Caco-2 (cell line): ENCODE data around the gene UQCR11. TPM values are rescaled to one million over a fixed set of nuclear protein-coding genes. Genes with fewer than 3 reads are reported as not detected.

ENCODE experiments used
- BruUV-seq: library from RNA; stranded (reverse); fragments of 400-500 nt; replicated peaks from 2 replicates; lab custom pipeline; 2021; lab: Mats Ljungman, UMichigan
- CTCF ChIA-PET: fragments of 300-600 bp; sonication (Branson Sonifier 250); formaldehyde crosslinking; loops from one replicate; lab custom pipeline; 2022; ENCODE audit warnings: antibody characterized with exemption; lab: Charles Lee
- POLR2A ChIA-PET: fragments of 300-600 bp; sonication (Branson Sonifier 250); formaldehyde crosslinking; loops from one replicate; lab custom pipeline; 2022; ENCODE audit warnings: antibody characterized with exemption; lab: Charles Lee
- DNase-seq, 2 experiments: peaks; one replicate each; pipeline versions ENCODE4 v3.0.0 to v3.0.0-alpha.2; 2020 to 2022
- H3K27me3 ChIP-seq: replicated peaks from 2 replicates; pipeline ENCODE4 v1.6.0; 2011; ENCODE audit warnings: low read length; ENCODE audit not compliant: control insufficient read depth, insufficient read depth
- H3K36me3 ChIP-seq: 2 replicates; pipeline ENCODE4 v1.5.1; 2011; ENCODE audit warnings: low read length; ENCODE audit not compliant: control insufficient read depth, insufficient read depth
- H3K4me1 ChIP-seq: fragments of 250-450 bp; sonication (Bioruptor Pico); 2 replicates; pipeline ENCODE4 v1.5.1; 2020; ENCODE audit warnings: mild to moderate bottlenecking
- H3K4me3 ChIP-seq: 2 replicates; pipeline ENCODE4 v1.5.1; 2011; ENCODE audit warnings: low read depth, mild to moderate bottlenecking, control low read depth, low read length
- H3K9me3 ChIP-seq: fragments of 250-450 bp; sonication (Bioruptor Pico); 2 replicates; pipeline ENCODE4 v1.5.1; 2020; ENCODE audit warnings: mild to moderate bottlenecking, moderate library complexity
- H3K27ac Mint-ChIP-seq: one replicate; pipeline ENCODE4 v1.8.0; 2022; ENCODE audit warnings: mixed read lengths; ENCODE audit not compliant: unreplicated experiment
- H3K27me3 Mint-ChIP-seq: one replicate; pipeline ENCODE4 v1.8.0; 2022; ENCODE audit warnings: mixed read lengths; ENCODE audit not compliant: insufficient read depth, unreplicated experiment
- H3K36me3 Mint-ChIP-seq: one replicate; pipeline ENCODE4 v1.8.0; 2022; ENCODE audit warnings: mild to moderate bottlenecking, mixed read lengths; ENCODE audit not compliant: insufficient read depth, unreplicated experiment
- H3K4me1 Mint-ChIP-seq: one replicate; pipeline ENCODE4 v1.8.0; 2022; ENCODE audit warnings: low read depth, mixed read lengths; ENCODE audit not compliant: unreplicated experiment
- H3K4me3 Mint-ChIP-seq: one replicate; pipeline ENCODE4 v1.8.0; 2022; ENCODE audit warnings: mild to moderate bottlenecking, moderate library complexity, mixed read lengths; ENCODE audit not compliant: unreplicated experiment
- H3K9me3 Mint-ChIP-seq: one replicate; pipeline ENCODE4 v1.8.0; 2022; ENCODE audit warnings: mixed read lengths; ENCODE audit not compliant: unreplicated experiment
- intact Hi-C: fragments of 100-400 bp; cut with micrococcal nuclease; formaldehyde crosslinking; loops from one replicate; pipeline ENCODE4 v1.10.0; 2022; ENCODE audit not compliant: unreplicated experiment
- total RNA-seq: library from RNA; stranded (reverse); gene quantifications from 2 replicates; pipeline ENCODE4 v1.2.3, GENCODE V29; 2022
- TF ChIP-seq, protein P1 (sequence below), 2 experiments: fragments of 200-600 bp in 1 of 2; IDR thresholded peaks; 1 replicate in 1 of 2; 2 replicates in 1 of 2; pipeline versions ENCODE4 v1.5.1 to v1.8.0; 2011 to 2022; ENCODE audit warnings: antibody characterized with exemption in 1 of 2, control low read depth in 1 of 2, inconsistent platforms in 1 of 2, low read depth in 1 of 2, low read length in 1 of 2, mild to moderate bottlenecking in 1 of 2, moderate library complexity in 1 of 2; ENCODE audit not compliant: insufficient read depth in 1 of 2, severe bottlenecking in 1 of 2, unreplicated experiment in 1 of 2

The UQCR11 gene
- total RNA-seq, 1 experiment from 2014 or later: 222 TPM

GRCh38 chr19:1585243-1585580 lies 20.1 kb downstream of the UQCR11 start:
- ChIA-PET POLR2A (no interaction called here), CTCF (no interaction called here)
- no TSS peak for BruUV-seq
- Histone ChIP-seq H3K4me3 (no peak overlapping the region), H3K4me1 (peaks cover under 1% of the 10 kb centered on the region; the same call in 1 of the 2 replicates), H3K36me3 (no peaks in the 10 kb centered on the region), H3K9me3 (no peaks in the 10 kb centered on the region), H3K27me3 (no peaks in the 10 kb centered on the region)
- no peak overlapping the region for H3K27ac Mint-ChIP-seq
- no peak overlapping the region for H3K4me3 Mint-ChIP-seq
- no peak for DNase-seq
- TF ChIP-seq, protein P1, sequence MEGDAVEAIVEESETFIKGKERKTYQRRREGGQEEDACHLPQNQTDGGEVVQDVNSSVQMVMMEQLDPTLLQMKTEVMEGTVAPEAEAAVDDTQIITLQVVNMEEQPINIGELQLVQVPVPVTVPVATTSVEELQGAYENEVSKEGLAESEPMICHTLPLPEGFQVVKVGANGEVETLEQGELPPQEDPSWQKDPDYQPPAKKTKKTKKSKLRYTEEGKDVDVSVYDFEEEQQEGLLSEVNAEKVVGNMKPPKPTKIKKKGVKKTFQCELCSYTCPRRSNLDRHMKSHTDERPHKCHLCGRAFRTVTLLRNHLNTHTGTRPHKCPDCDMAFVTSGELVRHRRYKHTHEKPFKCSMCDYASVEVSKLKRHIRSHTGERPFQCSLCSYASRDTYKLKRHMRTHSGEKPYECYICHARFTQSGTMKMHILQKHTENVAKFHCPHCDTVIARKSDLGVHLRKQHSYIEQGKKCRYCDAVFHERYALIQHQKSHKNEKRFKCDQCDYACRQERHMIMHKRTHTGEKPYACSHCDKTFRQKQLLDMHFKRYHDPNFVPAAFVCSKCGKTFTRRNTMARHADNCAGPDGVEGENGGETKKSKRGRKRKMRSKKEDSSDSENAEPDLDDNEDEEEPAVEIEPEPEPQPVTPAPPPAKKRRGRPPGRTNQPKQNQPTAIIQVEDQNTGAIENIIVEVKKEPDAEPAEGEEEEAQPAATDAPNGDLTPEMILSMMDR (IDR thresholded peaks at IDR 0.05; ENCODE audit: insufficient read depth in 1 of 2, low read depth in 1 of 2, low read length in 1 of 2, severe bottlenecking in 1 of 2, unreplicated experiment in 1 of 2): no peak
- H3K27me3 Mint-ChIP-seq: no peaks in the 10 kb centered on the region
- intact Hi-C loops: no loop called here
- no peaks in the 10 kb centered on the region for H3K4me1 Mint-ChIP-seq
- no peaks in the 10 kb centered on the region for H3K9me3 Mint-ChIP-seq
- H3K36me3 Mint-ChIP-seq: peaks cover 62% of the 10 kb centered on the region

GRCh38 chr19:1584500-1585242 lies 20.6 kb downstream of the UQCR11 start:
- no peak overlapping the region for H3K4me3 Mint-ChIP-seq
- H3K4me1 ChIP-seq: no peaks in the 10 kb centered on the region
- H3K9me3 Mint-ChIP-seq: no peaks in the 10 kb centered on the region
- H3K36me3 ChIP-seq: no peaks in the 10 kb centered on the region
- no TSS peak for BruUV-seq
- H3K36me3 Mint-ChIP-seq: peaks cover 68% of the 10 kb centered on the region
- no peaks in the 10 kb centered on the region for H3K9me3 ChIP-seq
- no peak overlapping the region for H3K27ac Mint-ChIP-seq
- H3K27me3 Mint-ChIP-seq: no peaks in the 10 kb centered on the region
- DNase-seq: no peak
- POLR2A ChIA-PET: no interaction called here
- CTCF ChIA-PET: no interaction called here
- no peaks in the 10 kb centered on the region for H3K27me3 ChIP-seq
- TF ChIP-seq, protein P1 (IDR thresholded peaks at IDR 0.05; ENCODE audit: insufficient read depth in 1 of 2, low read depth in 1 of 2, low read length in 1 of 2, severe bottlenecking in 1 of 2, unreplicated experiment in 1 of 2): no peak
- no peak overlapping the region for H3K4me3 ChIP-seq
- intact Hi-C loops: no loop called here
- no peaks in the 10 kb centered on the region for H3K4me1 Mint-ChIP-seq

- Histone ChIP-seq H3K4me1 (no peaks in the 10 kb centered on the region), H3K36me3 (no peaks in the 10 kb centered on the region), H3K9me3 (no peaks in the 10 kb centered on the region), H3K4me3 (no peak overlapping the region), H3K27me3 (no peaks in the 10 kb centered on the region)
- no TSS peak for BruUV-seq
- intact Hi-C loops: no loop called here
- ChIA-PET CTCF (no interaction called here), POLR2A (no interaction called here)
- Mint-ChIP-seq H3K4me1 (no peaks in the 10 kb centered on the region), H3K27me3 (no peaks in the 10 kb centered on the region), H3K9me3 (no peaks in the 10 kb centered on the region), H3K27ac (no peak overlapping the region), H3K4me3 (no peak overlapping the region), H3K36me3 (peaks cover 74% of the 10 kb centered on the region)
- no peak for DNase-seq
- TF ChIP-seq, protein P1 (IDR thresholded peaks at IDR 0.05; ENCODE audit: insufficient read depth in 1 of 2, low read depth in 1 of 2, low read length in 1 of 2, severe bottlenecking in 1 of 2, unreplicated experiment in 1 of 2): no peak
Observed at GRCh38 chr19:1582201-1582600, 23.1 kb downstream of the UQCR11 start.
